LoVo (cell line): ENCODE results near the gene SELENOH.
A peak's percentile ranks its signal among the peaks of the same experiment; 100 is the strongest.

ENCODE experiments used
- DNase-seq: peaks from one replicate; pipeline ENCODE4 v3.0.0-alpha.2; 2016; ENCODE audit warnings: low spot score

SELENOH gene

DNA sequence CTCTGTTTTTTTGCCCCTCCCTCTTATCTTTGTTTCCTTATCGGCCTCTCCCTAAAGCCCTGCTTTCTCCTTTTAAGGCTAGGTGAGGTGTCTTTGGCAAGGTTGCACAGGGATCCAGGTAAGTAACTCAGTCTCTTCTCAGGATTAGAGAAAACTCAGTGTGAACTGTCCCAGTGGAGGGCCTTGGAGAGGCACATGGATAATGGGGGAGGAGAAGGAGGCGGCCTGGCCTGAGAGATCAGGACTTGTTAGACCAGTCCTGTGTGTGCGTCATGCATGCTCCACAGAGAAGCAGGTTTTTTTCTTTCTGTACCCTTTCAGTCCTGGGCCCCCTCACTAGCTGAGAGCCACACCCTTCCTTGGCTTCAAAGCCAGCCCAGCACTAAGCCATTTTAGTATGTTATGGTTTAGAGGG, 40.2 kb downstream of the SELENOH start:
- DNase-seq, result peak; percentile 84

DNA sequence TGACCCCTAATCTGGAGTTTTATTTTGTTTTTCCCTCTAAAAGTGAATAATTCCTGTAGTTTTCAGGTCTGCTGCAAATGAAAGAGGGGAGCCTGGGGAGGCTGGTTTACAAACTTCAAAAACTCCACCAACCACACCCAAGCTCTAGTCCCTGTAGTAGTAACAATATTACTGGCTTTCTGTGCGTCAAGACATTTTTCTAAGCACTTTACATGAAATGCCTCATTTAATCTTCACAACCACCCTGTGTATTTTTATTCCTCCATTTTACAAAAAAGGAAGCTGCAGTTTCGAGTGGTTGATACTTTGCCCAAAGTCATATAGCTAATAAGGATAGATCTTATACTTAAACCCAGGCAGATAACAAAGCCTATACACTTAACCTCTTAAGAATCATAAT, 43.8 kb downstream of the SELENOH start:
- DNase-seq, result no peak

DNA sequence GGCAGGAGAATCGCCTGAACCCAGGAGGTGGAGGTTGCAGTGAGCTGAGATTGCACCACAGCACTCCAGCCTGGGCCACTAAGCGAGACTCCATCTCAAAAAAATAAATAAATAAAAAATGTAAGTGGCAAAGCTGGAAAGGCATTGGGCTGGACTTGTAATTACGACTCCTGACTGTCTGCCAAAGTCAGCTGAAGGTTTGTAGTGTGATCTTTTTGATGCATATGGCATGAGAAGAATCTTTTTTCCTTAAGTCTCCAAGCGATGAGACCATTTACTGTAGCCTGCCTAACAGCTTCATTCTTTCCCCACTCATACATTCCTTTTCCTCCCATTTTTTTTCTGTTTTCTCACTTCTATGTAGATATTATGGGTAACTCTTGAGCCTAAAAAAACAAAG, 45.1 kb downstream of the SELENOH start:
- DNase-seq, result peak; percentile 15

DNA sequence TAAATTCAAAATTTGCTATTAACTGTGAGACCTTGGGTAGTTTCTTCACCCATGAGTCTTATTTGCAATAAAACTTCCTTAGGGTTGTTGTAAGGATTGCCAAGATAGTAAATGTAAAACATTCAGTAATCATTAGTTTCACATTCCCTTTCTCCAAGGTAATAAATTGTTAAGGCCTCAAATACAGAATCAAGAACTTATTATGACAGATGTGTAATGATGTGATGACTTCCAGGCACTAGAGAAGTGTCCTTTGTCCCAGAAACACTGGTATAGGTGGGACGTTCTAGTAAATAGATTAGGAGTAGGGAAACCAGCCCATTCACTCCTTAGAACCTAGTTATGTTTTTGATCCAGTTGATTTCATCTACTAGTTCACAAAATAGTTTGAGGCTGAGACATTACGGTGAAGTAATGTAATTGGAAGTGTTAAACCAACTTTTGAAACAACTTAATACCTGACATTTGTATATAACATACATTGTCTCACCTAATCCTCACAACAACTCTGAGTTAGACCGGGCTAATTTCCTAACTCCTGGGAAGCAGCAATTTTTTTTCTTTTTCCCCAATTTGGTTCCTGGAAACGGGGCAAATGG, 45.8 kb downstream of the SELENOH start:
- no peak for DNase-seq

DNA sequence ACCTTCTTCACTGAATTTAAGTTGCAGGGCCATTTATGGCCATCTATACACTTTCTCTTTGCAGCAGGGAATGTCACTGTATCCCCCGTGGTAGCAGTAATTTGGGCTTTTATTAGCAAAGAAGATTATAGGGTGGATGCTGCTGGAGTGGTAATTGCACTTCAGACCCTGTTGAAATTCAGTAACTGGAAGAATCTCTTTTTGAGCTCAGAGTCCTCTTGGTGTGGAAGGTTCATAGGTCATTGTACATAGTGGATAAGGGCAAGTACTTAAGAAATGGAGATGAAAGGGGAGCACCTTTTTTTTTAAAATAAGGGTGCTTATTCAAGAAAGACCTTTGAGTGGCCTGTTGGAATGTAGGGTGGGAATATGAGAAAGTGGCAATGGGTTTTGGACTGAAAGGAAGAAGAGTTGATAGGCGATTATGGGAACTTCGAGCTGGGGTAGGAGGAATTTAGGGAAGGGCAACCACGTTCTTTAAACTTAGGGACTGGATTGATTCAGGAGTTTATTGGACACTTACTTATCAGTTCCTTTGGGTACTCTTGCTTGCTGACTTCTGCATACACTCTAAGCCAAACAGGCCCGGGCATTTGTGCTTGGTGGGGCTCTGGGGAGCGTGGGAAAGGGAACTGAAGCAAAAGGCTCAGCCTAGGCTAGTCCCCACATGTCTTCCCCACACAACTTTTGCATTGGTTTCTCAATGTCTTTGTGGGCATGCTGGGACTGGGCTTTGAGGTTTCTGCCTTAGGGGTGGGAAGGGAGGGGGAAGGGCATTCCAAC, 46.8 kb downstream of the SELENOH start:
- DNase-seq, result no peak

DNA sequence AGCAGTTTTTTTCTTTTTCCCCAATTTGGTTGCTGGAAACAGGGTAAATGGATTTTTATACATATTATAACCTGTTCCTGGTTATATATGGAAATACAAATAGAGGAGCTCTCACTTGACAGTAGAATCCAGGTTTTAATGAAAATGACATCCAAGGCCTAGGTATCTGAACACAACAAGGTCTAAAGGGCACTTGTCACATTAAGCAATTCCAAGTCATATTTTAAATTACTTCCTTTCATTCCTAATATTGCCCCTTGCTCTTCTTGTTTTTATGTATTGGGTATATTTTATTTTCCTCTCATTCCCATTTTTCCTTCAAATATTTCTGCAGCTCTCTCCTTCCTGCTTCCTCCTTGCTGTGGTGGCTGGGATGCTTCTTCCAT, 47.4 kb downstream of the SELENOH start:
- no peak for DNase-seq

DNA sequence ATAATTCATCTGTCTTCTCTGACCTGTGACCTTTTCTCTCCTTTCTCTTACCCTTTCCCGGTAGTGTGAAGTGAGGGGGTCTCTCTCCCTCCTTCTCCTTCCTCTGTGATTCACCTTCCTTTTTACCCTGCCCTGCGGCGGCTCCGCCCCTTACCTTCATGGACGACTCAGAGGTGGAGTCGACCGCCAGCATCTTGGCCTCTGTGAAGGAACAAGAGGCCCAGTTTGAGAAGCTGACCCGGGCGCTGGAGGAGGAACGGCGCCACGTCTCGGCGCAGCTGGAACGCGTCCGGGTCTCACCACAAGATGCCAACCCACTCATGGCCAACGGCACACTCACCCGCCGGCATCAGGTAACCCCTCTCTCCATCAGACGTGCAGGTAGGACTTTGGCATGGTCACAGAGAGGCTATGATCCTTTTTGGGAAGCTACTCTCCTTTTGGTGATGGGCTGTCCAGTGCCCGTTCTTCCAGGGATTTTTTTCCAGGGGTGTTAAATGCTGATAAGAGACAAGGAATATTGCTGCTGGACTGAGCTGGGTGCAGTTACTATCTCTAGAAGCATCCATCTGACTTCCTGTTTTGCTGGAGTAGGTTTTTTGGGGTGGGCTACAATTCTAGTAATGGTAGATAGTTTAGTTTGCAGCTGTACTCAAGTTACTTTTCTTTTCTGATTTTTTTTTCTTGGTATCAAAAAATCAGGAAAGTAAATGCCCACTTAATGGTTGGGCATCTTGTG, 50.2 kb downstream of the SELENOH start:
- no peak for DNase-seq

DNA sequence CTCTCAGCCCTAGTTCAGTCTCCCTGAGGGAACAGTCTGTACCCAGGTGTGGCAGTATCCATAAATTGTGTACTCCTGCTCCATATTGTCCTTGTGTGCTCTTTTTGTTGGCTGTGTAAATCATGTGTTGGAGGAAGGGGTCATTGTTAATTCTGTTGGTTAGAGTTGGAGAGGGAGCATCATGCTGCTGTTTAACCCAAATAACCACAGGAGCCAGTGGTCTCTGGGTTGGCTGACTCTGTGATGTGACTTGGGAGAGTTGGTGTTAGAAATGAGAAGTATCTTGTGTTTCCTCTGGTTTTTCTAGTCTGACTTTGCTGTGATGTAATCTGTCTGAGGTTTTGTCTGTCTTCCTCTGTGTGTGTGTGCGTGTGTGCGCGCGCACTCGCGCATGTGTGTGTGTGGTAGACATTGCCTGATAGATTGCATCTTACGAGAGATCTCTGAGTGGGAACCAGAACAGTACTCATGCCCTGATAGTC, 50.8 kb downstream of the SELENOH start:
- no peak for DNase-seq

DNA sequence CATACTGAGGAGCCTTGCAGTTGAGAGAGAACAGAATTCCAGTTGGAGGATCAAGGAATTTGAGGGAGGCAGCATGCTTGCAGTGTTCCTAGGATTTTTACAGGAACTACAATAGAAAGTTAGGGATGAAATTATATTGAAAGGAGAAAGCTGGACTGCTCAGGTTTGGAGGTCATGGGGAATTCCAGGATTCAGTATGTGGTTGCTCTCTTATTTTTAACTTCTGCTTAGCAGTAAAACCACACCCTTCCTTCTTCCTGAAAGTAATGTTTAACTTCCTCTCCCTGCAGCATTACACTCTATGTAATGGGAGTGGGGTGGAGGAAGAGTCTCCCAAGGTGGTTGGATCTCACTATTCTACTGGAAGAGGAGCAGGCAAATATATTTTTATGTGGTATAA, 51.6 kb downstream of the SELENOH start:
- peak; percentile 58 for DNase-seq
